Hypothalamus (tissue), 51 donors: ENCODE results near the gene SCTR.
A peak's percentile ranks its signal among the peaks of the same experiment; 100 is the strongest.

Experiments
- DNase-seq, 51 donors: peaks; one replicate each; lab custom pipeline; 2025; lab: John Stamatoyannopoulos, UW

SCTR gene

DNA sequence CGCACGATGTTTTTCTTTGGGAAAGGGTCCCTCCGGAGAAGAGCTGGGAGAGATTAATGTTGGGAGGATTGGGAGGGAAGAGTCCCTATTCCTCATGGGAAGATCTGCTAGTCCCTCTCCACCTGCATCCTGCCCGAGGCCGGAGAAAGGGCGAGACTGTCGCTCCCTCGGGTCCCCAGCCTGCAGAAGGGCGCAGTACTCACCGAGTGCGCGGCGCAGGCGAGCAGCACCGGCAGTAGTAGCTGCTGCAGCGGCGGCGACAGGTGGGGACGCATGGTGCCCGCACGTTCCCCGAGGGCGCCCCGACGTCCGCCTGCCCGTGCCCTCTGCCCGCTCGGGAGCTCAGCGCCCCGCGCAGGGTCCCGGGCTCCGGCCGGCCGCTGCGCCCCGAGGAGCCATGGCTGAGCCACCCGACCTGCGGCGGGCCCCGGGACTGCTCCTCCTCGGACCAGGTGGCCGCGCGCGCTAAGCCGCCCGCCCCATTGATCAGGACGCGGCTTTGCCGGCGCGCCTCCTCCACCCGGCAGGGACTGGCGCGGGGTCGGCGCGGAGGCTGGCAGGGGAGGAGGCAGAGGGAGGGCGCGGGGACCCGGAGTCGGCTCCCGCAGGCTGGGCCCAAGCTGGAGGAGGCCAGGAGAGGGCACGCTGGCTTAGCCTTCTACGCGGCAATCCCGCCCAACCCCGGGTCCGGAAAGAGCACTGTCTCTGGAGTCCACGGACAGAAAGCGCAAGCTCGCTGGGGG is at the start of gene SCTR:
Gene SCTR, minus strand, starts transcription at position 532 of the 743 bp plus-strand sequence. Its CDS starts 257 bp downstream, at position 275.
- peak in 1 of 51 donors; percentile 6 for DNase-seq

DNA sequence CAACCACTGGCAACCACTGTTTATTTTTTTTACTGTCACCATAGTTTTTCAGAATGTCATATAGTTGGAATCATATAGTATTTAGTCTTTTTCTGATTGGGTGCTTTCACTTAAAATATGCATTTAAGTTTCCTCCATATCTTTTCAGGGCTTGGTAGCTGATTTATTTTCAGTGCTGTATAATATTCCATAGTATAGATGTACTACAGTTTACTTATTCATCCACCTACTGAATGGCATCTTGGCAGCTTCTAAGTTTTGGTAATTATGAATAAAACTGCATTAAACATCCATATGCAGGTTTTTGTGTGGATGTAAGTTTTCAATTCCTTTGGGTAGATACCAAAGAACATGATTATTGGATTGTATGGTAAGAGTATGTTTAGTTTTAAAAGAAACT is 43.0 kb upstream of the SCTR start:
- no peak for DNase-seq

DNA sequence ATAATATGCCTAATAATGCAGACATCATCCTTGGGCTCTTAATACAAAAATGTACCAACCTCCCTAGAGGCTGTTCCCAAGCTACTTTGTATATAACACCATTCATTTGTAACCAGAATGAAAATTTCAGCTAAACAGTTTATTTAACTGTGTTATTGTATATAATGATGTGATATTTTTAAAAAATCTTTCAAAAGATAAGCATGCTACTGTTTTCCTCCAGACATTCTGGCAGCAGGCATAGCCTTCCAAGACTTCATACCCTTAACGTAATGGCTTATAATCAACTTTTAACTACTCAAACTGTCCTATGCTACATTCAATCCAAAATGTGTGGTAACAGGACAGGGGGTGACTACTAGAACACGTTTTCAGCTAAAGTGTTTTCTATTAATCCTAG is 41.2 kb upstream of the SCTR start:
- no peak for DNase-seq

DNA sequence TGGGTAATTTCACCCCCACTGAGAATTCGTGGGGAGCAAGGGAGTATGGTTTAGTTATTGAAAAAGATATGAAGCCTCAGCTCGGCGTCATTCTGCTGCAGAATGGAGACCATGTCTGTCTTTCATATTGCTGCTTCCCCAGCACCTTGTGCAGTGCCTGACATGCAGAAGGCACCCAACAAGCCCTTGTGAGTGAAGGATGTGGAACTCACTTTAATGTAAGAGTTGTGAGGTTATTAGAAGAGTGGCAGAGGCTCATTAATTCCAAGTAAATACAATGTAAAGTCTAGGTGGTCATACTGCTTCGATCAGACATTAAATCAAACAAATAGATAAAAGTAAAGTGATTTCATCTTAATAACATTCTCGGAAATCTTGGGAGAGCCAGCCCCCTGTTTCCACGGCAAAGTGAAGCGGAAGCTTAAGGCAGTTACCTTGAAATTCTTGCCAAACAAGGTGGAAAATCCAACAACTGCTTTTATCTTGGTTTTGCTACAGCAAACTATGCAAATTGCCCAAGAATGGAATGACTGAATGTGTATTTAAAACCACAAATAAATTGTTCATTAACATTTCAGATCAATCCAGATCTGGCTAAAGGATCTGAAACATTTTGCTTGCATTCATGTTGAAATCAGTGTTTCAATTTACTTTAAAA is 29.5 kb upstream of the SCTR start:
- DNase-seq = no peak

DNA sequence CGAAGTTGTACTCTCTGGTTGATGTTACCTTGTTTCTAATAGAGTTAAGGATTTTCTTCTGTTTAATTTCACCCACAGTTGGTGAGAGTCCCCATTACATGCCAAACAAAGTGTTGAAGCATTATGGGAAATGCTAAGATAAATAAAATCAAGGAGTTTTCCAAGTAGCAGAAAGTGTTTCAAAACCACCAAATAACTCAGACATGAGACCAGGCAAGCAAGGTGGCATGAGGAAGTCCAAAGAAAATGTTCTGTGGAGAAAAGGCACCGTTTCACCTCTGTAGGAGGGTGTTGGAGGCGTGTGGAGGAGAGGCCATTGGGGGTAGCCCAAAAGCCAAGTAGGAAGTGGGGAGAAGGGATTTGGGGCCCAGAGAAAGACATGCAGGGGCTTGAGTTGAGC is 28.6 kb upstream of the SCTR start:
- DNase-seq = no peak

DNA sequence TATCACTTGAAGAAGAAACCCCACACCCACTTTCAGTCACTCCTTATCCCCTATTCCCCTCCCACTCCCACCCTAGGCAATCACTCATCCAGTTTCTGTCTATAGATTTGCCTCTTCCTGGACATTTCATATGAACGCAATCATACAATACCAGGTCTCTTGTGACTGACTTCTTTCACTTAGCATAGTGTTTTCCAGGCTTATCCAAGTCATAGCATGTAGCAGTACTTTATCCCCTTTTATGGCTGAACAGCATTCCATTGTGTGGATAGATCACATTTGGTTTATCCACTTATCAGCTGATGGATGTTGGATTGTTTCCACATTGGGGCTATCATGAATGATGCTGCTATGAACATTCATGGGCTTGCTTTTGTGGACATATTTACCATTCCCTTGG is 26.6 kb upstream of the SCTR start:
- no peak for DNase-seq

DNA sequence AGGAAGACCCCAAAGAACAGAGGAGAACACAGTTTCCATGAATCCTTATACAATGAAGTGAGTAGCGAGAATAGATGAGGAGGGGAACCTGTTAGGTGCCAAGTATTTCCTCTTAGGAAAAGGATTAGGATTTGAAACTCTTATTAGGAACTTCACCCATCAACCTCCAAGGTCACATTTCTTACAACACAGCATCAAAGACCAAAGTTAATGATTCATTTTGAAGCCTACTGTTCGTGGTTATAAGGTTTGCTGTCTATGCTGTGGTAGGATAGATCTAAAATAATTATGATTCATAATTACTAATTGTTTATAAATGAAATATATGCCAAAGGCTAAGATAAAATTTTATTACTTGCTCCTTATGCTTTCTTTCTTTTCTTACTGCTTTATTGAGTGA is 26.1 kb upstream of the SCTR start:
- DNase-seq = no peak

DNA sequence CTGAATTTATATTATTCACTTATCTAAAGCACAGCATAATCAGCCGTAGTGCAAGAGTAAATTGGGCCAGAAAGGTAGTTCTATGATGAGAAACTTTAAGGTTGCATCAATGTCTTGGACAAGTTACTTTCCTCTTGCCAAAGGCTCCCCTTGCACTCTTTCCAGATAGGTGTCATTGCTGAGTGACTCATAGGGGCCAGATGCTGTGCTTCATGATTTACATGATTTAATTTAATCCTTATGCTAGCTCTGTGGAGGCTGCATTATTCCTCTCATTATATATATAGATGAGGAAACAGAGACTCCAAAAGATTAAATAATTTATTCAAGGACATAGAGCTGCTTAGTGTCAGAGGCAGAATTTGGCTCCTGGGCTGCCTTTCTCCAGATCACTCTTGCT is 25.0 kb upstream of the SCTR start:
- DNase-seq = peak in 1 of 51 donors; percentile 3

DNA sequence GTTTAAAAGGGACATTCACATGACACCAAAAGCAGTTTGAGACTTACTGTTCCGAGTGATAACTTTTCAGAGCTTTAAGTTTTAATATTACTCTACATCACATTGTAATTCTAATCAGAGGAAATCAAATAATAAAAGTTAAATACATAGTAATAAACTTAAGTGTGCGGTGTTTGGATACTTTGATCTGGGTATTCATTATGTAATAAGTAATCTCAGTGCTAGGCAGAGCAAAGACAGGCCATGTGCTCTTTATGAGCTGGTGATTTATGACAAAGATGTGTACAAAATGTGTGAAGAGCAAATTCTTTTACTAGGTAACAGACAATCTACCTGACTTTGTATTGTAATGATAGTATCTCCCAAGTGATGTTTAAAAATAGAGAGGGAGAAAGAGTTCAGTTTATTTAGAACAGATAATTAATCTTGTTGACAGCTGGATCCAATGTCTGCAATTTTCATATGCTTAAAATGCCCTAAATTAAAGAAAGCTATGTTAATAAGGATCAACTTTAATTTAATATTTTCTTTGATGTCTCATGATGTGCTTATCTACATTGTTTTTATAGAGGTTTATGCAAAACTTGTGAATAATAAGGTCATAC is 24.3 kb upstream of the SCTR start:
- DNase-seq = no peak

DNA sequence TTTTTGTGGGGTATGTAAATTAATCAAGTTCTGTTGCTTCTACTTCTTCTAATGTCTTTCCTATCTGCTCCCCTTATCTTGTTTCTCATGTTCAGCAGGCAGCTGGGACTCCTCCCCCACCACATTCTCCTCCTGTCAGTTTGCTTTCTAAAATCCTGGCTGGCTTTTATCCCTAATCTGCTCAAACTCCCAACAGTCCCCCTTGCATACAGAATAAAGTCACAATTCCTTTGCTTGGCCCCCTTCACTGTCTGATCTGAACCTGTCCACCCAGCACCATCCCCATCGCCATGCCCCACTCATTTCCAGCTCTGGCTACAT is 22.1 kb upstream of the SCTR start:
- DNase-seq = no peak

DNA sequence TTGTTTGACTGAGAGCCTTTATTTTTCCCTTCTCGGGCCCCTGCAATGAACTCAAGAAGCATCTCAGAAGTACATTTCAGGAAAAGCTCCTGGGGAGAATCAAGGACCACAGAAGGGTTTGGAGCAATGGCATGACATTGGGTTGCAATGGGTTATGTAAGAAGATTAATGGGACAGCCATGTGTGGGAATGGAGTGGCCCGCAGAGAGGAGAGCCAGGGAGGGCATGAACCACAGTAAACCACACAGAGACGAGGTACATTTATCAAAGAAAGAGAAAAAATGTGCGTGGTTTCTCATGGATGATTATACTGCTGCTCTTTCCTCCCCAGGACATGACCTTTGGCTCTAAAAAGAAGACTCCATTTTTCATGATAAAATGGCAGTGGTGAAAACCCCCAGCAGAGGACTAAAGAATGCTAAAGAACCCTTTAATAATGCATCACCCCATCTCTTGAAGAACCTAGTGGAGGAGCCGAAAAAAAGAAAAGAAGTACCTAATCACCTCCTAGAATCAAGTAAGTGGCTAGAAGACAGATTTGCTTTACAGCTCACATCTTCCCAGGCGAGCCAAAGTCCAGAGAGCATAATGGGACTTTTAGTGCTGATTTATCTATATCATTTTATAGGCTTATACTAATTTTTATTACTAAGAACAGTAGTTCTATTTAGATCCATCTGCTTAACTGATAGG is 21.6 kb upstream of the SCTR start:
- DNase-seq = no peak

DNA sequence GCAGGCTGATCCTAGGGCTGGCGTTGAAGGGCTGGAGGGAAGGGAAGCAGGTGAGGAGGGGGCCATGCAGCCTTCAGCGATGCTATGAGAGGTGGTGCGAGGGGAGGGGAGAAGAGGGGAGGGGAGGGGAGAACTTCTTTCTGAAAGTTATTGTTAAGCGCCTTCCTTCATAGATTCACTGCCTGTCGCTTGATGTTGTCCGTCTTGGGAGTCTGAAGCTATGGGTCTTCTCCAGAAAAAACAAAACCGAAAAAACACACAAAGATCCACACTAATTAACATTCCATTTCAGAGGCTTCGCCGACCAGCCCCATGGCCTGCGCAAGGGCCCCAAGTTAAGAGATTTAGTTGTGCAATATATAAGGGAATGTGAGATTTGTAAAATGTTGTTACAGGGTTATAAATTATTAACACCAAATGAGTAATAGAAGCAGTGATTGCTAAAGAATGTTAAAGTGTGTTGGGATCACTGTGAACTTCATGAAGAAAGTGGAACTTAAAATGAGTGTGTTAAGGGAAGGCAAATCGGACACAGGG is 20.7 kb upstream of the SCTR start:
- DNase-seq = no peak

DNA sequence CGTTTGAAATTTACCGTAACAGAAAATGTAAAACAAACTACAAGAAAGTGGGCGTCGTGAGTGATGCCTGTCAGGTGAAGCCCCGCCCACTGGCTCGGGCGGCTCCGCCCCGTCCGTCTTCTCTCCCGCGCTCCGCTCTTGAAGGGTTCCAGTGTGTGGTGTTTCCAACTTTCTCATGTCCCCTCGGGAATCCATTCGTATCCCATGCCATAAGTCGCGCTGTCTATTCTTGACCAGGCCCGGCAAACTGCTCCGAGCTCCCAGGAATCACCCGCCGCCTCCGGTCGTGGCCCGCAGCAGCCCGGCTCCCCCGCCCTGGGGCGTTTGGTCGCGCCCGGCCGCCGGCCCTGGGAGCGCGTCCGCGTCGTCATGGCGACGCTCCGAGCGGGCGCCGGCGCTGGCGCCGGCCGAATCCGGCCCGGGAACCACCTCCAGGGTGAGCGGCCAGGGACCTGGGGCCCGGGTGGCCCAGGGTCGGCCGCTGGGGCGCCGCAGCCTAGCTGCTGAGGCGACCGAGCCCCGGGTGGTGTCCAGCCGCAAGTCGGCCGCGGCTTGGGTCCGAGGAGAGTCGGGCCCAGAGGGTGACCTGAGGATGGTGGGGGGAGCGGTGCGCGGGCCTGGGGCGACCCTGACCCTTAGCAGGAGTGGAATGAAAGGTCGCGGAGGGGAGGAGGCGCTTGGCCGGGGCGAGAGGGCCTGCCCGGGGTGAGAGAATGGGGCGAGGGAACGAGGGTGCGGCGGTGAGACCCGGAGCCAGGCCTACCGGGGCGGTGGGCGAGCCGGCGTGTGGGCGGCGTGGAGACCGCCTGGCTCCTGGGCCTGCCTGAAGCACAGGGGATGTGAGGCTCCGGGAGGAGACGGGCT is 20.0 kb upstream of the SCTR start, which contains the start of gene CFAP221:
Gene CFAP221, plus strand, starts transcription at position 375 of the 864 bp plus-strand sequence. CDS start 1,683 bp downstream, outside the sequence.
- DNase-seq = peak; percentile 2 to 82 (median 49)

DNA sequence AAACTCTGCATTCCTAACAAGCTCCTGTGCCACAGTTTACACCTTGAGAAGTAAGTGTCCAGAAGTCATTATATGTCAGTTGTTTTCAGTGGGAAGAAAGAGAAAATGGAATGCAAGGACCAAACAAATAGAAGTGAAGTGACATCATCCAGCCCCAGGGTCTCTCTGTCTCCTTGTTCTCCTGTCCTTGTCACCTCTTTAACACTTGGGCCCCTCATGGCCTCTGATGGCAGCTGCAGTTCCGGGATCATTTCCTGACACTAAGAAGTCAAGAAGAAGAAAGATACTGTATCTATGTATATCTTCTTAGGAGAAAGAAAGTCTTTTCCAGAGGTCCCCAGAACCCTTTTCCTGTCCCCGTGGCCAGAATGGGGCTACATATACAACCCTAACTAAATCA is 17.2 kb upstream of the SCTR start:
- DNase-seq = no peak

DNA sequence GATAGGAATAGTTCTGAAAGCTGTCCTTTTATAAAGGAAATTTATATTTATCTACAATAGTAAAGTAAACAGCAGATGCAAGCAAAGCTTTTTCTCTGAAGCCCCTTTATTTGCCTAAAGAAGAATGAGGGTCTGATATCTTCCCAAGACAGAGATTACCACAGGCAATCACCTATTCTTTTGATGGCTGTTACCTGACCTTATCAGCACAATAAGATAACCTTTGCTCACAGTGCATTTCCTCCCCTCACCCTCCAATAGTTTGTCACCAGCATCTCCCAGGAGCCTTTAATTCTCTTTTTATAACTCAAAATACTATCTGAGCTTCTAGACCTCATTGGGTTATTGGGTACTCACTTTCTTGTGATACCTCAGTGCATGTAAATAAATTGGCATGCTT is 13.5 kb upstream of the SCTR start:
- no peak for DNase-seq

DNA sequence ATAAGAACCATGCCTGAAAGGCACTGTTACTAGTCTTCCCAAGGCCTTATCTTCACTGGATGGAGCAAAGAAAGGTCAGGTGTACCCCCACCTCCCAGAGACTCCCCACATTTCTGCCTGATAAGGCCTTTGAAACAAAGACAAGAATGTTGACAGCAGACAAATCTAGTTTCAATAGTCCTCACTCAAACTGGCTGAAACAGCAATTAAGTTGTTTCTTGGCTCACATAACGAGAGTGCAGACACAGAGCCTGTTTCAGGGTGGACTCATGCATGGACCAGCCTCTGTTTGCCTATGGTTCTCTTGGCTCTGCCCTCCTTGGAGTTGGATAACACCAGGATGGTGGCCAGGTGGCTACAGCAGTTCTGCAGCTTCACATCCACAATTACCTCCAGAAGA is 12.4 kb upstream of the SCTR start:
- DNase-seq = no peak

DNA sequence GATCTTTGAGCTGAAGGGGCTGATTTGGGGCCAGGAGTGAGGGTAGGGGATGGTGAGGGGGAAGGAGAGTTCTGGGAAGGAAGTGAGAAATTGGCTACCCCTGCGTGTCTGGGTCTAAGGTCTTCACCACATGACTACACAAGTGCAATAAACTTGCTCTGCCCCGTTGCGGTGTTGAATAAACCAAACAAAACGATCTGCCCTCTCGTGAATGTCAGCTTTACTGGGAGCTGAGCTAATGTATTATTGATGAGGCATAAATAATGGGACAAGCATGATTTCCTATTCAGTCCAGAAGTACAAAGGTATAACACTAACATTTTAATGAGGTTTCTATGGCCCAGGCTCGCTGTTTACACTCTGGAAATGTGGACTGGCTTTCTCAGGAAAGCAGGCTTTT is 11.9 kb upstream of the SCTR start:
- no peak for DNase-seq

DNA sequence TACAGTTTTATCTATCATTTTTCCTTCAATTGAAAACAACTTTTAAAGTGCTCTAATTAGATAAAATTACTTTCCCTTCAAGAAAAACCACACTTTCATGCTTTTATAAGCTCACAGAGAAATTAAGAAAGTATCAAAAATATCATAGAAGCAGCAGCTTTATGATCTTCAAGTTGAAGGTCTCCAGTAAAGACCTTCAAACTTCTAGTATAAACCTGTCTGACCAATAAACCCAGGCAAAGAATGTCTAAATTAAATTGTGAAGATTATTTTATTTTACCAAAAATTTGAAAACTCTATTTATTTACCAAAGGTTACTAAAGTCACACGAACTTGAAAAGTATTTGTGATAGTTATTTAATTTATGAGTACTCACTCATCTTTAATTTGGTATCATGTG is 9.3 kb upstream of the SCTR start:
- DNase-seq = no peak

DNA sequence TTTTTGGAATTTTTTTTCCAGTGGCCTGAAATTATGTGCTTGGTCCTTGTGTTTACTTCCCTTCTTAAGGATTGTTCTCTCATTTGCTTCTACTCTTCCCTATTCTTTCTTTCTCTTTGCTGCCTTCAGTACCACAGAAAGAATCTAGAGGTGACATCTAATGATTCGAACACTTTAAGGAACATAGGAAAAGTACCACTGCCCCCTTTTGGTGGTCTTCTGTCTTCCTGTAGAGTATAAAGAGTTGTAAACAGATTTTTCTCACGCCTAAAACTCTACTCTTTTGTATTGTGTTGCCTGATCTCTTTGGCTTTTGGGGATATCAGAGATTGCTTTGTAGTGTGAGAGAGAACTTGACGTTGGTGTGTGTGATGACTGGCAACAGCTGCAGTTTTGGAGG is 7.0 kb upstream of the SCTR start:
- DNase-seq = no peak

DNA sequence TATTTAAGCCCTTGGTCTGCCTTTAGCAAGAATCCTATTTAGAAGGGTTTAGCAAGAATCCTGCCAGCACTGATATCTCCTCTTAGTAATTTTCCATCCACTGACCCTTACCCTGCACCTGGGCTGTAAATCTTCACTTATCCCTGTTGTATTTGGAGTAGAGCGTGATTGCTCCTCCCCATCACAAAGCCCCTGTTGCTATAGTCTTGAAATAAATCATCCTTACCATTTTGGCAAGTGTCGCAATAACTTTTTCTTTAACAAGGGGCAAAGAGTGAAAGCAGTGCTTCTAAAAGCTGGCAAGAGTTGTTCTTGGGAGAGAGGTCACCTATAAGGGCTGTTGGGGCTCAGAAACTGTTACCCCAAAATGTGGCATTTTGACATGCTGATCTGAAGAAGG is 3.7 kb upstream of the SCTR start:
- DNase-seq = no peak
